Bone marrow (tissue), 2 donors: ENCODE data around the gene TPRA1.
A peak's percentile ranks its signal among the peaks of the same experiment; 100 is the strongest.

Experiments used
- DNase-seq, 2 donors: peaks; one replicate each; lab custom pipeline; 2025; lab: John Stamatoyannopoulos, UW

Gene TPRA1

DNA sequence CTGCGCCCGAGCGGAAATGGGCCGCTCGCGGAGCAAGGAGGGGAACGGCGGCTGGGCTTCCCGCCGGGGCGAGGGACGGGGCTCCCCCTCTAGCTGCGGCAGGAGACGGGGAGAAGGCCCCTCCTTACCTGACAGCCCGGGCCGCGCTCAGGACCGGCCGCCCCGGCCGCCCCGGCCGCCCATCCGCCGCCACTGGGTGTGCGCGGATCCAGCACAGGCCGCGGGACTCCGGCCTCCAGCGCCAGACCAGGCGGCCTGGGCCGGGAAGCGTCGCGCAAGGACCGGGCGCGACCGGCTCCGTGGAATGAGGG is 296 bp downstream of the TPRA1 start:
- no peak for DNase-seq

- DNase-seq, result no peak
Observed at GRCh38 chr3:127589600-127590281, 792 bp downstream of the TPRA1 start.

GRCh38 chr3:127588806-127589577 is 1.5 kb downstream of the TPRA1 start:
- DNase-seq, result no peak

GRCh38 chr3:127587876-127588275 is 2.7 kb downstream of the TPRA1 start:
- DNase-seq, result no peak

DNA sequence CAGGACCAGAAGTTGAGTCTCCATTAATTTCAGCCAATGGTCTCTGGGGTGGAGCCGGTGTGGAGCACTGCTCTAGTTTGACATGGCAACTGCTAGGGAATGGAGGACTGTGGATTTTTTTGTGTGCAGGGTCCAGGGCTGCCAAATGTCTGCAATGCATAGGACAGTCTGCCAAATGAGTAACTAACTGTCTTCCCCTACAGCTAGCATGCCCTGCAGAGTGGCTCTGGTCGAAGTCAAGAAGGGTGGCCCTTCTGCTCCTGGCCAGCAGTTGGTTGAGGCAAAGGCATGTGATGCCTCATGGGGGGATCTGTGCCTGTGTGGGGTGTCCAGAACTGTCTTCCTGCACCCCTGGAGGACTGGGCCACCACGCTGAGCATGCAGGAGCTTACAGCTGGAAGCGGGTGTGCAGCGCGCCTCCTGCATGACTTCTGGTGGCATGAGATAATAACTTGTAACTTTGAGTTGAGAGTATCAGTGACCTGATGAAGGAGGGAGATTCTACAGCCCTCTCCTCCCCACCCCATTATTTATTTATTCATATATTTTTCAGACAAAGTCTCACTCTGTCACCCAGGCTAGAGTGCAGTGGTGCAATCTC is 4.6 kb downstream of the TPRA1 start:
- no peak for DNase-seq

DNA sequence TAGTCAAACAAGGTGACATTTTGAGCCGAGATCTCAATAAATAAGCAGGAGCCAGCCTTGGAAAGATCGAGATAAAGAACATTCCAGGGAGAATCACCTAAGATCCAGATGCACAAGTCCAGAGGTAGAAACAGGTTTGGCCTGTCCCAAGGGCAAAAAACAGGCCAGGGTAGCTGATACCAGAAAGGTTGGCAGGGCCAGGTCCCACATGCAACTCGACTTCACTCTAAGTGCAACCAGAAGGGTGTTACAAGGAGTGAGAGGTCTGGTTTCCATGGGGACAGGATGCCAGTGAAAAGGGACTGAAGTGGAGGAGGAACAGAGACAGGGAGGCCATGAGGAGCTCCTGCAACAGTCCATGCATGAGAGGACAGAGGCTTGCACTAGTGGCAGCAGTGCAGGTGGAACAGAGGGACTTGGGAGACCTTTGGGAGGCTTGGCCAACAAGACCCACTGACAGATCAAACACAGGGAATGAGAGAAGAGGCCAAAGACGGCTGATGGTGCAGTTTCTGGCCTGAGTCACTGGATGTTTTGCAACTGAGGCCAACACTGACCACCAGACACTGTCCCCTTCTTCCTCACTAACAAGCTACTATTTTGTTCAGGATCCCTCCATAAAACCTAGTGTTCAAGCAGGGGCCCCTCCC is 5.2 kb downstream of the TPRA1 start:
- no peak for DNase-seq

- DNase-seq, result no peak
Observed at GRCh38 chr3:127584734-127585133, 5.8 kb downstream of the TPRA1 start.

- no peak for DNase-seq
Observed at GRCh38 chr3:127580327-127581060, 10.0 kb downstream of the TPRA1 start.

- DNase-seq, result no peak
Observed at GRCh38 chr3:127578802-127579201, 11.7 kb downstream of the TPRA1 start.

GRCh38 chr3:127578168-127578567 is 12.4 kb downstream of the TPRA1 start:
- no peak for DNase-seq

GRCh38 chr3:127577448-127577847 is 13.1 kb downstream of the TPRA1 start:
- no peak for DNase-seq

- DNase-seq, result peak; percentile 50 to 89
Observed at GRCh38 chr3:127574880-127575878, 15.4 kb downstream of the TPRA1 start.

DNA sequence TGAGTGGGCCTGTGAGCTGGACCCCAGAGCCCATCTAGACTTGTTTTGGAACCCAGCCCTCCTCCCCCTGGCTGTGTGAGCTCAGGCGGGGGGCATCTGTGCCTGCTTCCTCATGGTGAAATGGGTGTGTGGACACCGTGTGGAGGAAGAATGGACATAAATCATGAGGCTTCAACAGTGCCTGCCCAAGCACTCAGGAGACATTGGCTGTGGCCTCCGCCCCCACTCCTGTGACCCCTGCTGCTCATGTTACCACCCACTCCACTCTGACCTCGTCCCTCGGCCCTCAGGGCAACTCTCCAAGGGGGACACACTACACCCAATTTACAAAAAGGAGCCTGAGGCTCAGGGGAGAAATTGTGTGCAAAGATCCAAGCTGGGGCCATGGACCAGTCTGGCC is 16.6 kb downstream of the TPRA1 start:
- no peak for DNase-seq

DNA sequence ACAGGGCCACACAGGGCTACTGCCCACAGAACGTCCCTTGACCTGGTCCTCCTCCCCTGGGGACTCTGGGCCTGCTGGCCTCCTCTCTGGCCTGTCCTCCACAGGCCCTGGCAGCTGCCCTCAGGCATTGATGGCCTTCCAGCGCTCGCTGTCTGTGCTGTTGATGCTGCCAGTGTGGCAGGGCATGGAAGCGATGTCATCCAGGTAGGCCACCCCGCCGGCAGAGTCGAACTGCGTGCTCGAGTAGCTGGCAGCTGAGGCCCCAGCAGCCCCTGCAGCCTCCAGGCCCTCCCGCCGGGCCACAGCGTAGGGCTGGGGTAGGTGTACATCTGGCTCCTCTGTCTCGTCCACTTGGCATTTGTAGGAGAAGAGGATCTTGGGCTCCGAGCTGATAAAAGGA is 17.1 kb downstream of the TPRA1 start:
- no peak for DNase-seq

GRCh38 chr3:127572735-127573134 is 17.8 kb downstream of the TPRA1 start:
- no peak for DNase-seq

GRCh38 chr3:127572186-127572585 is 18.3 kb downstream of the TPRA1 start:
- DNase-seq, result no peak

GRCh38 chr3:127570520-127570919 is 20.0 kb downstream of the TPRA1 start:
- DNase-seq, result no peak

DNA sequence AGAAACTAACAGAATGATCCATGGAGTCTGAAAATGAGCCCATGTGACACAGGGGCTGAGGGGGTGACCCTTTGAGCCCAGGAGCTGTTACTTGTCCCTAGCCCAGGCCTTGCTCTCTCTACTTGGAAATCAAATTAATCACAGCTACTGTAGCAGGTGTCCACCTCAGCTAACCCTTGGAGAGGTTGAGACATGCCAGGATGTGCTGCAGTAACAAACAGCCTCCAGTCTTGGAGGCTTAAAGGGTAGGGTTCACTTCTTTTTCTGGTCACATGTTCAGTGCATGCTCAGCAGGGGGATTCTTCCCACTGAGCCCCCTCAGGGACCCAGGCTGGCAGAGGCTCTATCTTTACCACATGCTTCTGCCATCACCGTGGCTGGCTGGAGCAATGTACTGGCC is 21.4 kb downstream of the TPRA1 start:
- no peak for DNase-seq

- no peak for DNase-seq
Observed at GRCh38 chr3:127568586-127568985, 21.9 kb downstream of the TPRA1 start.

DNA sequence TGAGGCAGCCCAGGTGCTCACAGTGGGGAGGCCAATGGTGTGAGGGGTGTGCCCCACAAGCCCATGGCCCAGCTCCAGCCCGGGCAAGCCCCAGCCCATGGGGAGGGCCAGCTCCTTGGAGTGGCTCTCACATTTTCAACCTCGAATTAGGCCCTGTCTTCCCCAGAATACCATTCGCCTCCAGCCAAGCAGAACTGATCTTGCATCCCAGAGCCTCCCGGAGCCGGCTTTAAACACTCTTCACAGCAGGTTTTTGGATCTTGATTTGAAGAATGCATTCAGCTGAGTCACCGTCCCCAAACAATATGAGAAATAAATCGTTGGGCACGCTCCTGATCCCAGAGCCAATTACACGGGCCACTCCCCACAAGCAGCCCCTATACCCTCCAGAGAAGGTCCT is 23.7 kb downstream of the TPRA1 start:
- DNase-seq, result no peak

GRCh38 chr3:127565711-127566110 is 24.8 kb downstream of the TPRA1 start:
- no peak for DNase-seq
